AG08395 (cell line): ENCODE results near the gene ZBTB44.
"Not testable (repeated sequence)": the region's sequence is repeated elsewhere in the genome, so short reads cannot be mapped to it uniquely, and the experiment has no call there.

Experiments used
- DNase-seq: peaks from one replicate; pipeline ENCODE4 v3.0.0; 2012; ENCODE audit warnings: mixed read lengths, low spot score

ZBTB44 gene, protein sequence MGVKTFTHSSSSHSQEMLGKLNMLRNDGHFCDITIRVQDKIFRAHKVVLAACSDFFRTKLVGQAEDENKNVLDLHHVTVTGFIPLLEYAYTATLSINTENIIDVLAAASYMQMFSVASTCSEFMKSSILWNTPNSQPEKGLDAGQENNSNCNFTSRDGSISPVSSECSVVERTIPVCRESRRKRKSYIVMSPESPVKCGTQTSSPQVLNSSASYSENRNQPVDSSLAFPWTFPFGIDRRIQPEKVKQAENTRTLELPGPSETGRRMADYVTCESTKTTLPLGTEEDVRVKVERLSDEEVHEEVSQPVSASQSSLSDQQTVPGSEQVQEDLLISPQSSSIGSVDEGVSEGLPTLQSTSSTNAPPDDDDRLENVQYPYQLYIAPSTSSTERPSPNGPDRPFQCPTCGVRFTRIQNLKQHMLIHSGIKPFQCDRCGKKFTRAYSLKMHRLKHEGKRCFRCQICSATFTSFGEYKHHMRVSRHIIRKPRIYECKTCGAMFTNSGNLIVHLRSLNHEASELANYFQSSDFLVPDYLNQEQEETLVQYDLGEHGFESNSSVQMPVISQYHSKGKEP

GRCh38 chr11:130314750-130315285 lies at the start of gene ZBTB44:
TSS of gene ZBTB44 (minus strand) at chr11:130314917. CDS start at chr11:130261873, 53,044 bp downstream.
- peak; percentile 97 for DNase-seq

GRCh38 chr11:130359419-130359818 lies 44.7 kb upstream of the ZBTB44 start:
- no peak for DNase-seq

GRCh38 chr11:130358398-130358797 lies 43.7 kb upstream of the ZBTB44 start:
- no peak for DNase-seq

- no peak for DNase-seq
Measured at GRCh38 chr11:130347261-130347660, 32.5 kb upstream of the ZBTB44 start.

GRCh38 chr11:130344841-130345240 lies 30.1 kb upstream of the ZBTB44 start:
- DNase-seq: no peak

DNA sequence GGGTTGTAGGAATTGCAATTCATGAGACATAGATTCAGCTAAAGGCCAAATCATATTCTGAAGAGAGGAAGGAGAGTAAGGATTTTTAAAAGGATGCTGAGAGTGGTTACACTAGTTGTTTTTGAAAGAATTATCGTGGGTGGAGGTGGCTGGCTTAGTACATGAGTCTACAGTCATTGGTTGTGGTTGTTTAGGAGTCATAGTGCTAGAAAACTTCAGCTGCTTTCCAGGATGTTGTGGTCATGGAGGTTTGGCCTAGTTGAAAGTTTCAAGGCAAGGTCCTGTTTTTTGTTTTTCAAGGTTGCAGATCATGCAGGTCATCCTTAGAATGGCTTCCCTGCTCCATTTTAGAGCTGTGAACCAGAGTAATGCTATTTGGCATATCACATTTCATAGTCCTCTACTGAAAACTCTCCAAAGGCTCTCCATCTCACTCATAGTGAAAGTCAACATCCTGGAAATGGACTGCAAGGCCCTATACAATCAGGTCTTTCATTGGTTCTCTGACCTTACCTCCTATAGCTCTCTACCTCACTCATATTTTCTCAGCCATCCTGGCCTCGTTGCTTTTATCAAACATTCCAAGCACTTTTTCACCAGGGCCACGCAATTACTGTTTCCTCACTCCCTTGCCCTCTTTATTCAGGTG lies 26.1 kb upstream of the ZBTB44 start:
- no peak for DNase-seq

- DNase-seq: no peak
Measured at GRCh38 chr11:130338667-130339066, 23.9 kb upstream of the ZBTB44 start.

DNA sequence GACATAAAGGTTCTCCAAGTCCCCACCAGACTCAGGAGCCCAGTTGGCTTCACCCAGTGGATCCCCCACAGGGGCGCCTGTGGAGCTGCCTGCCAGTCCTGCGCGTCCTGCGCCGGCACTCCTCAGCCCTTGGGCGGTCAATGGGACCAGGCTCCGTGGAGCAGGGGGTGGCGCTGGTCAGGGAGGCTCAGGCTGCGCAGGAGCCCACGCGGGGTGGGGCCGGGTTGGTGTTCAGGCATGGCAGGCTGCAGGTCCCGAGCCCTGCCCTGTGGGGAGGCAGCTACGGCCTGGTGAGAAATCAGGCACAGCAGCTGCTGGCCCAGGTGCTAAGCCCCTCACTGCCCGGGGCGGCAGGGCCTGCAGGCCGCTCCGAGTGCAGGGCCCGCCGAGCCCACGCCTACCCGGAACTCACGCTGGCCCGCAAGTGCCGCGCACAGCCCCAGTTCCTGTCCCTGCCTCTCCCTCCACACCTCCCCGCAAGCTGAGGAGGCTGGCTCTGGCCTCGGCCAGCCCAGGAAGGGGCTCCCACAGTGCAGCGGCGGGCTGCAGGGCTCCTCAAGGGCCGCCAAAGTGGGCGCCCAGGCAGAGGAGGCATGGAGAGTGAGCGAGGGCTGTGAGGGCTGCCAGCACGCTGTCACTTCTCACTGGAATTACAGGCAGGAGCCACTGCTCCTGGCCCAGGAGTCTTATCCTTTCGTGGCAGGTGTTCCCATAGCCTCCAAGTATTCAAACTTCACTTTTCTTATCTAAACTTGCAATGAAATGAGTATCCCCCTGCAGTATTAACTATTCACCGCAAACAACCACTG lies 22.8 kb upstream of the ZBTB44 start:
- no peak for DNase-seq

- DNase-seq: not testable (repeated sequence)
Measured at GRCh38 chr11:130331397-130331796, 16.7 kb upstream of the ZBTB44 start.

GRCh38 chr11:130330101-130330684 lies 15.5 kb upstream of the ZBTB44 start:
- DNase-seq: no peak

- DNase-seq: no peak
Measured at GRCh38 chr11:130328420-130328819, 13.7 kb upstream of the ZBTB44 start.

DNA sequence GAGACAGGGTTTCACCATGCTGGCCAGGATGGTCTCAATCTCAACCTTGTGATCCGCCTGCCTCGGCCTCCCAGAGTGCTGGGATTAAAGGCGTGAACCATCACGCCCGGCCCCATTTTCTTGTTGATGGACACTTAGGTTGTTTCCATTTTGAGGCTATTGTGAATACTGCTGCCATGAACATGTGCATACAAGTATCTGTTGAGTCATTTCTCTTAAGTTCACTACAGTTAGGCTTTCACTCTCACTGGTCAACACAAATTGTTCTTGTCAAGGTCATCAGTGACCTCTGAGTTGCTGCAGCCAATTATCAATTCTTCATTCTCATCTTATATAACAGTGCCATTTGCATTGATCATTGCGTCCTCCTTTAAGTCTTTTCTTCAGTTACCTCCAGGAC lies 13.0 kb upstream of the ZBTB44 start:
- no peak for DNase-seq

DNA sequence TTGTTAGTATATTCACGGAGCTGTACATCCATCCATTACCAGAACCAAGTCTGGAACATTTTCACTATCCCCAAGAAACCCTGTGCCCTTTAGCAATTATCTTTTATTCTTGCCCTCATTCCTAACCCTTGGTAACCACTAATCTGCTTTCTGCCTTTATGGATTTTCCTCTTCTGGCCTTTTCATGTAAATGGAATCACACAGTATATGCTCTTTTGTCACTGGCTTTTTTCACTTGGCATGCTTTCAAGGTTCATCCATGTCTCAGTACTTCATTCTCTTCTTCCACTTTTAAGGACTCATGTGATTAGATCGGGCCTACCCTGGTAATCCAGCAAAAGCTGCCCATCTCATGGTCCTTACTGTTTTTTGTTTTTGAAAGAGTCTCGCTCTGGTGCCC lies 11.0 kb upstream of the ZBTB44 start:
- DNase-seq: no peak

DNA sequence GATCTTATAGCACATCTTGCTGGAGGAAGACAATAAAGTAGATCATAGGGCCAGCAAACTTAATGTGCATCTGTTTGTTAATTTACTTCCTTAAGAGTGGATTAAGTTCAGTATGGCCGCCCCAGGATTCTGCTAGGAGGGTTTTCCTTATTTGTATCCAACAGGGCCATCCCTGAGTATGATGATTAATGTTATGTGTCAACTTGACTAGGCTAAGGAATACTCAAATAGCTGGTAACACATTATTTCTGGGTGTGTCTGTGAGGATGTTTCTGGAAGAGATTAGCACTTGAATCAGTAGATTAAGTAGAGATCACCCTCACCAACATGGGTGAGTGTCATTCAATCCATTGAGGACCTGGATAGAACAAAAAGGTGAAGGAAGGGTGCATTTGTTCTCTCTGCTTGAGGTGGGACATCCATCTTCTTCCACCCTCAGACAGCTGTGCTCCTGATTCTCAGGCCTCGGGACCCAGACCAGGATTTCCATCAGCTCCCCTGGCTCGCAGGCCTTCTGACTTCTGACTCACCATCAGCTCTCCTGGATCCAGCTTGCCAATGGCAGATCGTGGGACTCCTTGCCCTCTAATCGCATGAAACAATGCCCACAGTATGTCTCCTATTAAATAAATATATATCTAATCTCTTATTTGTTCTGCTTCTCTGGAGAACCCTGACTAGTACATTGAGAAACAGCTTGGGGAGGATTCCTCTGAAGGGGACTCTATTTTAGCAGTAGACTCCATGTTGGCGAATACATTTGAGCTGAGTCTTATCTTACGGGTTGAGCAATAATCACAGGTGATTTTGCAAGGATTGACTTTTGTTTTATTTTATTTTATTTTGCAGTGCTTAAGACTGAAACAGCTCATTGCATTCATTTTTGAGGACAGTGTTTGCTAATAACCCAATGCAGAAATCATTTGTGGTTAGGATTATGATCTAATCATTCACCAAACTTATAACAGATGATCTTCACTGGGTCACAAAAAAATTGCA lies 9.0 kb upstream of the ZBTB44 start:
- DNase-seq: peak; percentile 39

GRCh38 chr11:130322126-130322525 lies 7.4 kb upstream of the ZBTB44 start:
- no peak for DNase-seq

- no peak for DNase-seq
Measured at GRCh38 chr11:130318031-130318673, 3.4 kb upstream of the ZBTB44 start.

GRCh38 chr11:130315354-130315970 lies 745 bp upstream of the ZBTB44 start:
- DNase-seq: no peak

GRCh38 chr11:130314184-130314749 lies 450 bp downstream of the ZBTB44 start:
- peak; percentile 57 for DNase-seq
